ENCODE results near the gene KDM5B.

DNA sequence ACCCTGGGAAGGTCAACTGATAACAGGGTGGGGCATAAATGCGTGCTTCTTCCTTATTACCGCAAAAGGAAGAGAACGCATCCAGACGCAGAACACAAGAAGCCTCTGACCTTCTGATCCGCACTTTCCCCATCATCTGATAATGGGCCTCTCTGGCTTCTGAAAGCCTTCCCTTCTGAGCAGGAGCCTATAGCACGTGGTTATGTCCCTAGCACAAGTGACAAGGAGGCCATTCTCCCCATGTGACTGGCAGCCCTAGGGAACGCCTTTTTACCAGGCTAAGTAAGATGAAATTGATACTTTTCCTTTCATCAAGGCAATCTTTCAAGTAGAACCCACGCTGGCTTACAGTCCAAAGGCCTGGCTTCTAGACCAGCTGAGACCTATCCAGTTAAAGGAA is 46.6 kb upstream of the KDM5B start:
- TF ChIP-seq CREB1 (CRISPR knock-in tag; IDR thresholded peaks at IDR 0.05; ENCODE audit: low read depth): no peak
- TF ChIP-seq, protein P1, sequence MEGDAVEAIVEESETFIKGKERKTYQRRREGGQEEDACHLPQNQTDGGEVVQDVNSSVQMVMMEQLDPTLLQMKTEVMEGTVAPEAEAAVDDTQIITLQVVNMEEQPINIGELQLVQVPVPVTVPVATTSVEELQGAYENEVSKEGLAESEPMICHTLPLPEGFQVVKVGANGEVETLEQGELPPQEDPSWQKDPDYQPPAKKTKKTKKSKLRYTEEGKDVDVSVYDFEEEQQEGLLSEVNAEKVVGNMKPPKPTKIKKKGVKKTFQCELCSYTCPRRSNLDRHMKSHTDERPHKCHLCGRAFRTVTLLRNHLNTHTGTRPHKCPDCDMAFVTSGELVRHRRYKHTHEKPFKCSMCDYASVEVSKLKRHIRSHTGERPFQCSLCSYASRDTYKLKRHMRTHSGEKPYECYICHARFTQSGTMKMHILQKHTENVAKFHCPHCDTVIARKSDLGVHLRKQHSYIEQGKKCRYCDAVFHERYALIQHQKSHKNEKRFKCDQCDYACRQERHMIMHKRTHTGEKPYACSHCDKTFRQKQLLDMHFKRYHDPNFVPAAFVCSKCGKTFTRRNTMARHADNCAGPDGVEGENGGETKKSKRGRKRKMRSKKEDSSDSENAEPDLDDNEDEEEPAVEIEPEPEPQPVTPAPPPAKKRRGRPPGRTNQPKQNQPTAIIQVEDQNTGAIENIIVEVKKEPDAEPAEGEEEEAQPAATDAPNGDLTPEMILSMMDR (conservative IDR thresholded peaks at IDR 0.05; ENCODE audit: low read depth in 2 of 2): no peak
- no peak for TF ChIP-seq POLR2AphosphoS5 (IDR thresholded peaks at IDR 0.05; ENCODE audit: low read depth)
- no peak for TF ChIP-seq NANOG (IDR thresholded peaks at IDR 0.05; ENCODE audit: borderline replicate concordance)
- no peak for TF ChIP-seq EZH2 (IDR thresholded peaks at IDR 0.05; ENCODE audit: low read depth, unreplicated experiment)
- no peak for TF ChIP-seq EZH2phosphoT487 (IDR thresholded peaks at IDR 0.05; ENCODE audit: unreplicated experiment)
- TF ChIP-seq, protein P2, sequence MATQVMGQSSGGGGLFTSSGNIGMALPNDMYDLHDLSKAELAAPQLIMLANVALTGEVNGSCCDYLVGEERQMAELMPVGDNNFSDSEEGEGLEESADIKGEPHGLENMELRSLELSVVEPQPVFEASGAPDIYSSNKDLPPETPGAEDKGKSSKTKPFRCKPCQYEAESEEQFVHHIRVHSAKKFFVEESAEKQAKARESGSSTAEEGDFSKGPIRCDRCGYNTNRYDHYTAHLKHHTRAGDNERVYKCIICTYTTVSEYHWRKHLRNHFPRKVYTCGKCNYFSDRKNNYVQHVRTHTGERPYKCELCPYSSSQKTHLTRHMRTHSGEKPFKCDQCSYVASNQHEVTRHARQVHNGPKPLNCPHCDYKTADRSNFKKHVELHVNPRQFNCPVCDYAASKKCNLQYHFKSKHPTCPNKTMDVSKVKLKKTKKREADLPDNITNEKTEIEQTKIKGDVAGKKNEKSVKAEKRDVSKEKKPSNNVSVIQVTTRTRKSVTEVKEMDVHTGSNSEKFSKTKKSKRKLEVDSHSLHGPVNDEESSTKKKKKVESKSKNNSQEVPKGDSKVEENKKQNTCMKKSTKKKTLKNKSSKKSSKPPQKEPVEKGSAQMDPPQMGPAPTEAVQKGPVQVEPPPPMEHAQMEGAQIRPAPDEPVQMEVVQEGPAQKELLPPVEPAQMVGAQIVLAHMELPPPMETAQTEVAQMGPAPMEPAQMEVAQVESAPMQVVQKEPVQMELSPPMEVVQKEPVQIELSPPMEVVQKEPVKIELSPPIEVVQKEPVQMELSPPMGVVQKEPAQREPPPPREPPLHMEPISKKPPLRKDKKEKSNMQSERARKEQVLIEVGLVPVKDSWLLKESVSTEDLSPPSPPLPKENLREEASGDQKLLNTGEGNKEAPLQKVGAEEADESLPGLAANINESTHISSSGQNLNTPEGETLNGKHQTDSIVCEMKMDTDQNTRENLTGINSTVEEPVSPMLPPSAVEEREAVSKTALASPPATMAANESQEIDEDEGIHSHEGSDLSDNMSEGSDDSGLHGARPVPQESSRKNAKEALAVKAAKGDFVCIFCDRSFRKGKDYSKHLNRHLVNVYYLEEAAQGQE (IDR thresholded peaks at IDR 0.05; ENCODE audit: unreplicated experiment): no peak
- TF ChIP-seq STAT1 (IDR thresholded peaks at IDR 0.05; ENCODE audit: unreplicated experiment): no peak
- no peak for TF ChIP-seq JUNB (IDR thresholded peaks at IDR 0.05; ENCODE audit: unreplicated experiment)
- no peak for TF ChIP-seq ZNF331 (CRISPR knock-in tag; IDR thresholded peaks at IDR 0.05; ENCODE audit: low read depth)
- TF ChIP-seq, protein P3, sequence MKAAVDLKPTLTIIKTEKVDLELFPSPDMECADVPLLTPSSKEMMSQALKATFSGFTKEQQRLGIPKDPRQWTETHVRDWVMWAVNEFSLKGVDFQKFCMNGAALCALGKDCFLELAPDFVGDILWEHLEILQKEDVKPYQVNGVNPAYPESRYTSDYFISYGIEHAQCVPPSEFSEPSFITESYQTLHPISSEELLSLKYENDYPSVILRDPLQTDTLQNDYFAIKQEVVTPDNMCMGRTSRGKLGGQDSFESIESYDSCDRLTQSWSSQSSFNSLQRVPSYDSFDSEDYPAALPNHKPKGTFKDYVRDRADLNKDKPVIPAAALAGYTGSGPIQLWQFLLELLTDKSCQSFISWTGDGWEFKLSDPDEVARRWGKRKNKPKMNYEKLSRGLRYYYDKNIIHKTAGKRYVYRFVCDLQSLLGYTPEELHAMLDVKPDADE (IDR thresholded peaks at IDR 0.05): no peak
- no peak for TF ChIP-seq ZNF114 (CRISPR knock-in tag; IDR thresholded peaks at IDR 0.05)
- TF ChIP-seq, protein P4, sequence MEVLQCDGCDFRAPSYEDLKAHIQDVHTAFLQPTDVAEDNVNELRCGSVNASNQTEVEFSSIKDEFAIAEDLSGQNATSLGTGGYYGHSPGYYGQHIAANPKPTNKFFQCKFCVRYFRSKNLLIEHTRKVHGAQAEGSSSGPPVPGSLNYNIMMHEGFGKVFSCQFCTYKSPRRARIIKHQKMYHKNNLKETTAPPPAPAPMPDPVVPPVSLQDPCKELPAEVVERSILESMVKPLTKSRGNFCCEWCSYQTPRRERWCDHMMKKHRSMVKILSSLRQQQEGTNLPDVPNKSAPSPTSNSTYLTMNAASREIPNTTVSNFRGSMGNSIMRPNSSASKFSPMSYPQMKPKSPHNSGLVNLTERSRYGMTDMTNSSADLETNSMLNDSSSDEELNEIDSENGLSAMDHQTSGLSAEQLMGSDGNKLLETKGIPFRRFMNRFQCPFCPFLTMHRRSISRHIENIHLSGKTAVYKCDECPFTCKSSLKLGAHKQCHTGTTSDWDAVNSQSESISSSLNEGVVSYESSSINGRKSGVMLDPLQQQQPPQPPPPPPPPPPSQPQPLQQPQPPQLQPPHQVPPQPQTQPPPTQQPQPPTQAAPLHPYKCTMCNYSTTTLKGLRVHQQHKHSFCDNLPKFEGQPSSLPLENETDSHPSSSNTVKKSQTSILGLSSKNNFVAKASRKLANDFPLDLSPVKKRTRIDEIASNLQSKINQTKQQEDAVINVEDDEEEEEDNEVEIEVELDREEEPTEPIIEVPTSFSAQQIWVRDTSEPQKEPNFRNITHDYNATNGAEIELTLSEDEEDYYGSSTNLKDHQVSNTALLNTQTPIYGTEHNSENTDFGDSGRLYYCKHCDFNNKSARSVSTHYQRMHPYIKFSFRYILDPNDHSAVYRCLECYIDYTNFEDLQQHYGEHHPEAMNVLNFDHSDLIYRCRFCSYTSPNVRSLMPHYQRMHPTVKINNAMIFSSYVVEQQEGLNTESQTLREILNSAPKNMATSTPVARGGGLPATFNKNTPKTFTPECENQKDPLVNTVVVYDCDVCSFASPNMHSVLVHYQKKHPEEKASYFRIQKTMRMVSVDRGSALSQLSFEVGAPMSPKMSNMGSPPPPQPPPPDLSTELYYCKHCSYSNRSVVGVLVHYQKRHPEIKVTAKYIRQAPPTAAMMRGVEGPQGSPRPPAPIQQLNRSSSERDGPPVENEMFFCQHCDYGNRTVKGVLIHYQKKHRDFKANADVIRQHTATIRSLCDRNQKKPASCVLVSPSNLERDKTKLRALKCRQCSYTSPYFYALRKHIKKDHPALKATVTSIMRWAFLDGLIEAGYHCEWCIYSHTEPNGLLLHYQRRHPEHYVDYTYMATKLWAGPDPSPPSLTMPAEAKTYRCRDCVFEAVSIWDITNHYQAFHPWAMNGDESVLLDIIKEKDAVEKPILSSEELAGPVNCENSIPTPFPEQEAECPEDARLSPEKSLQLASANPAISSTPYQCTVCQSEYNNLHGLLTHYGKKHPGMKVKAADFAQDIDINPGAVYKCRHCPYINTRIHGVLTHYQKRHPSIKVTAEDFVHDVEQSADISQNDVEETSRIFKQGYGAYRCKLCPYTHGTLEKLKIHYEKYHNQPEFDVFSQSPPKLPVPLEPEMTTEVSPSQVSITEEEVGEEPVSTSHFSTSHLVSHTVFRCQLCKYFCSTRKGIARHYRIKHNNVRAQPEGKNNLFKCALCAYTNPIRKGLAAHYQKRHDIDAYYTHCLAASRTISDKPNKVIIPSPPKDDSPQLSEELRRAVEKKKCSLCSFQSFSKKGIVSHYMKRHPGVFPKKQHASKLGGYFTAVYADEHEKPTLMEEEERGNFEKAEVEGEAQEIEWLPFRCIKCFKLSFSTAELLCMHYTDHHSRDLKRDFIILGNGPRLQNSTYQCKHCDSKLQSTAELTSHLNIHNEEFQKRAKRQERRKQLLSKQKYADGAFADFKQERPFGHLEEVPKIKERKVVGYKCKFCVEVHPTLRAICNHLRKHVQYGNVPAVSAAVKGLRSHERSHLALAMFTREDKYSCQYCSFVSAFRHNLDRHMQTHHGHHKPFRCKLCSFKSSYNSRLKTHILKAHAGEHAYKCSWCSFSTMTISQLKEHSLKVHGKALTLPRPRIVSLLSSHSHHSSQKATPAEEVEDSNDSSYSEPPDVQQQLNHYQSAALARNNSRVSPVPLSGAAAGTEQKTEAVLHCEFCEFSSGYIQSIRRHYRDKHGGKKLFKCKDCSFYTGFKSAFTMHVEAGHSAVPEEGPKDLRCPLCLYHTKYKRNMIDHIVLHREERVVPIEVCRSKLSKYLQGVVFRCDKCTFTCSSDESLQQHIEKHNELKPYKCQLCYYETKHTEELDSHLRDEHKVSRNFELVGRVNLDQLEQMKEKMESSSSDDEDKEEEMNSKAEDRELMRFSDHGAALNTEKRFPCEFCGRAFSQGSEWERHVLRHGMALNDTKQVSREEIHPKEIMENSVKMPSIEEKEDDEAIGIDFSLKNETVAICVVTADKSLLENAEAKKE (CRISPR knock-in tag; IDR thresholded peaks at IDR 0.05): no peak
